ENCODE results near the gene CHCHD3.
"Not testable (repeated sequence)": the region's sequence is repeated elsewhere in the genome, so short reads cannot be mapped to it uniquely, and the experiment has no call there.

DNA sequence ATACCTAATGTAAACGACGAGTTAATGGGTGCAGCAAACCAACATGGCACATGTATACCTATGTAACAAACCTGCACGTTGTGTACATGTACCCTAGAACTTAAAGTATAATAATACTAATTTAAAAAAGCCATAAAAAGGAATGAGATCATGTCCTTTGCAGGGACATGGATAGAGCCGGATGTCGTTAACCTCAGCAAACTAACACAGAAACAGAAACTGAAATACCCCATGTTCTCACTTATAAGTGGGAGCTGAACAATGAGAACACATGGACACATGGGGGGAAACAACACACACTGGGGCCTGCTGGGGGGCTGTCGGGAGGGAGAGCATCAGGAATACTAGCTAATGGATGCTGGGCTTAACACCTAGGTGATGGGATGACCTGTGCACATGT is 176.8 kb downstream of the CHCHD3 start:
- TF ChIP-seq, protein P1, sequence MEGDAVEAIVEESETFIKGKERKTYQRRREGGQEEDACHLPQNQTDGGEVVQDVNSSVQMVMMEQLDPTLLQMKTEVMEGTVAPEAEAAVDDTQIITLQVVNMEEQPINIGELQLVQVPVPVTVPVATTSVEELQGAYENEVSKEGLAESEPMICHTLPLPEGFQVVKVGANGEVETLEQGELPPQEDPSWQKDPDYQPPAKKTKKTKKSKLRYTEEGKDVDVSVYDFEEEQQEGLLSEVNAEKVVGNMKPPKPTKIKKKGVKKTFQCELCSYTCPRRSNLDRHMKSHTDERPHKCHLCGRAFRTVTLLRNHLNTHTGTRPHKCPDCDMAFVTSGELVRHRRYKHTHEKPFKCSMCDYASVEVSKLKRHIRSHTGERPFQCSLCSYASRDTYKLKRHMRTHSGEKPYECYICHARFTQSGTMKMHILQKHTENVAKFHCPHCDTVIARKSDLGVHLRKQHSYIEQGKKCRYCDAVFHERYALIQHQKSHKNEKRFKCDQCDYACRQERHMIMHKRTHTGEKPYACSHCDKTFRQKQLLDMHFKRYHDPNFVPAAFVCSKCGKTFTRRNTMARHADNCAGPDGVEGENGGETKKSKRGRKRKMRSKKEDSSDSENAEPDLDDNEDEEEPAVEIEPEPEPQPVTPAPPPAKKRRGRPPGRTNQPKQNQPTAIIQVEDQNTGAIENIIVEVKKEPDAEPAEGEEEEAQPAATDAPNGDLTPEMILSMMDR (conservative IDR thresholded peaks at IDR 0.05; ENCODE audit: low read depth, low read length) = not testable (repeated sequence)
- not testable (repeated sequence) for TF ChIP-seq EZH2 (IDR thresholded peaks at IDR 0.05; ENCODE audit: low read length, unreplicated experiment)
